Upper lobe of left lung (tissue), 4 donors: Measurements from ENCODE around the gene AFAP1L1.

Experiments used
- EP300 ChIP-seq, 4 donors: sonication (generic); formaldehyde crosslinking; IDR thresholded peaks; one replicate each; pipeline ENCODE4 v1.5.1; 2017; ENCODE audit warnings: antibody characterized with exemption in 4 of 4, control low read depth in 2 of 4
- POLR2A ChIP-seq, 4 donors: fragments of 450-650 bp; IDR thresholded peaks; one replicate each; pipeline ENCODE4 v1.5.1; 2016 to 2017; ENCODE audit warnings: antibody characterized with exemption in 4 of 4, mild to moderate bottlenecking in 2 of 4
- POLR2AphosphoS5 ChIP-seq, 2 donors: sonication (generic); formaldehyde crosslinking; IDR thresholded peaks; one replicate each; pipeline ENCODE4 v1.5.1; 2017; ENCODE audit warnings: antibody characterized with exemption in 2 of 2
- TF ChIP-seq, protein P1 (sequence below), 6 experiments: fragments of 450-650 bp in 4 of 6; fragments of 200-600 bp in 2 of 6; sonication (generic) in 2 of 6; IDR thresholded peaks; one replicate each; pipeline ENCODE4 v1.5.1; 2016 to 2019; ENCODE audit warnings: antibody characterized with exemption in 6 of 6

DNA sequence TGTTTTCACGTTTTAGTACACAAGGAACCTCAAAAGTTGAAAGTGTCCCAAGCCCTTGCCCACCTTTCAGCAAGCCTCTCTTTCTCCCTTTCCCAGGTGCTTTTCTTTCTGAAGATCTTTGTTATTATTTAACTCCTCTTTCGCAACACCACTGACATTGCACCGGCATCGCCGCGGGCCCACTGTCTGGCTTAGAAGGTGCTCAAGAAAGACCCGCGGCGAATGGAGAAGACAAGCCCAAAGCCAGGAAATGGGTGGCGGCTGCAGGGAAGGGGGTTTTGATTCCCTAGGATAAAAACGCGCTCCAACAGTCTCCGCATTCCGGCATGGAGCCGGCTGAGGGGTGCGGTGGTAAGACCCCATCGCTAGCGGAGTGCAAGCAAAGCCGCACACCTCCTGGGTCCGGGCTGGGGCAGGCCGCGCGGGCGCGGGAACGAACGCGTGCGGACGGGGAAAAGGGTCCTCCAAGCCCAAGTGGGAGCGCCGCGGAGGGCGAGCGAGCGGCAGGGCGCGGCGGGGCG is 404 bp upstream of the AFAP1L1 start:
- TF ChIP-seq, protein P1, sequence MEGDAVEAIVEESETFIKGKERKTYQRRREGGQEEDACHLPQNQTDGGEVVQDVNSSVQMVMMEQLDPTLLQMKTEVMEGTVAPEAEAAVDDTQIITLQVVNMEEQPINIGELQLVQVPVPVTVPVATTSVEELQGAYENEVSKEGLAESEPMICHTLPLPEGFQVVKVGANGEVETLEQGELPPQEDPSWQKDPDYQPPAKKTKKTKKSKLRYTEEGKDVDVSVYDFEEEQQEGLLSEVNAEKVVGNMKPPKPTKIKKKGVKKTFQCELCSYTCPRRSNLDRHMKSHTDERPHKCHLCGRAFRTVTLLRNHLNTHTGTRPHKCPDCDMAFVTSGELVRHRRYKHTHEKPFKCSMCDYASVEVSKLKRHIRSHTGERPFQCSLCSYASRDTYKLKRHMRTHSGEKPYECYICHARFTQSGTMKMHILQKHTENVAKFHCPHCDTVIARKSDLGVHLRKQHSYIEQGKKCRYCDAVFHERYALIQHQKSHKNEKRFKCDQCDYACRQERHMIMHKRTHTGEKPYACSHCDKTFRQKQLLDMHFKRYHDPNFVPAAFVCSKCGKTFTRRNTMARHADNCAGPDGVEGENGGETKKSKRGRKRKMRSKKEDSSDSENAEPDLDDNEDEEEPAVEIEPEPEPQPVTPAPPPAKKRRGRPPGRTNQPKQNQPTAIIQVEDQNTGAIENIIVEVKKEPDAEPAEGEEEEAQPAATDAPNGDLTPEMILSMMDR (IDR thresholded peaks at IDR 0.05) = no peak
- TF ChIP-seq POLR2A (IDR thresholded peaks at IDR 0.05) (no peak), EP300 (IDR thresholded peaks at IDR 0.05) (no peak), POLR2AphosphoS5 (IDR thresholded peaks at IDR 0.05) (peak in 1 of 2 donors; percentile 25)
